Stomach (tissue), 9 donors: ENCODE measurements around the gene BRF1. TPM values are rescaled to one million over a fixed set of nuclear protein-coding genes. Genes with fewer than 3 reads are reported as not detected.

Experiments
- DNase-seq, 2 donors: peaks; one replicate each; pipeline versions ENCODE4 v3.0.0 to v3.0.0-alpha.2; 2013 to 2019
- H3K27ac ChIP-seq, 5 donors: fragments of 200-600 bp in 4 of 5; sonication (generic) in 4 of 5; one replicate each; pipeline ENCODE4 v1.5.1; 2013 to 2019; ENCODE audit warnings: mild to moderate bottlenecking in 1 of 5, moderate library complexity in 1 of 5
- H3K27me3 ChIP-seq, 3 donors: fragments of 200-600 bp; sonication (generic); one replicate each; pipeline ENCODE4 v1.5.1; 2017 to 2019; ENCODE audit warnings: mixed run types in 1 of 3
- H3K36me3 ChIP-seq, 4 donors: fragments of 200-600 bp; sonication (generic); 1 replicate in 3 of 4; 2 replicates in 1 of 4; pipeline ENCODE4 v1.5.1; 2016 to 2019
- H3K4me1 ChIP-seq, 4 donors: fragments of 200-600 bp; sonication (generic); one replicate each; pipeline ENCODE4 v1.5.1; 2016 to 2019
- H3K4me3 ChIP-seq, 4 donors: fragments of 200-600 bp; sonication (generic) in 3 of 4; one replicate each; pipeline ENCODE4 v1.5.1; 2016 to 2019; ENCODE audit warnings: mild to moderate bottlenecking in 1 of 4
- H3K9me3 ChIP-seq, 4 donors: fragments of 200-600 bp; sonication (generic); one replicate each; pipeline ENCODE4 v1.5.1; 2016 to 2019
- CTCF ChIP-seq, 7 experiments: fragments of 450-650 bp in 4 of 7; fragments of 200-600 bp in 3 of 7; sonication (generic) in 3 of 7; IDR thresholded peaks; one replicate each; pipeline ENCODE4 v1.5.1; 2016 to 2019; ENCODE audit warnings: antibody characterized with exemption in 7 of 7, control low read depth in 2 of 7, mild to moderate bottlenecking in 1 of 7
- EP300 ChIP-seq: sonication (generic); formaldehyde crosslinking; IDR thresholded peaks from one replicate; pipeline ENCODE4 v1.6.1; 2017; ENCODE audit warnings: antibody characterized with exemption
- POLR2A ChIP-seq, 4 donors: fragments of 450-650 bp; IDR thresholded peaks; one replicate each; pipeline ENCODE4 v1.6.1; 2016; ENCODE audit warnings: antibody characterized with exemption in 4 of 4, control low read depth in 2 of 4, mild to moderate bottlenecking in 1 of 4, moderate library complexity in 1 of 4
- POLR2AphosphoS5 ChIP-seq, 3 donors: sonication (generic); formaldehyde crosslinking; IDR thresholded peaks; one replicate each; pipeline ENCODE4 v1.6.1; 2016; ENCODE audit warnings: antibody characterized with exemption in 3 of 3
- WGBS, 5 donors: extraction: QIAGEN DNeasy Blood & Tissue Kit in 3 of 5; methylation state at CpG; one replicate each; pipeline versions ENCODE4 v1.1.5 to v1.1.7; 2013 to 2018; 5-methylcytosine and 5-hydroxymethylcytosine counted together
- intact Hi-C: fragments of 100-400 bp; cut with DNase I; formaldehyde crosslinking; loops from one replicate; pipeline ENCODE4 v1.15.1; 2023; ENCODE audit warnings: low total_unique reads
- polyA plus RNA-seq, 3 donors: library from polyadenylated mRNA; stranded (reverse); fragments of 200-250 nt; gene quantifications; one replicate each; pipeline ENCODE4 v1.2.3, GENCODE V29; 2013
- total RNA-seq, 5 donors: library from RNA; depleted of rRNA; stranded (reverse); fragments of >200 nt; gene quantifications; one replicate each; pipeline versions ENCODE4 v1.1.0 to v1.2.3, GENCODE V29; 2014 to 2016
- donor health status: healthy with polysubstance abuse.
- donor health status: Bipolar disorder and iron deficiency.
- donor health status: healthy.

The BRF1 gene
- total and polyA plus RNA-seq, 8 donors = 9.2 to 141 (median 33.9) TPM

DNA sequence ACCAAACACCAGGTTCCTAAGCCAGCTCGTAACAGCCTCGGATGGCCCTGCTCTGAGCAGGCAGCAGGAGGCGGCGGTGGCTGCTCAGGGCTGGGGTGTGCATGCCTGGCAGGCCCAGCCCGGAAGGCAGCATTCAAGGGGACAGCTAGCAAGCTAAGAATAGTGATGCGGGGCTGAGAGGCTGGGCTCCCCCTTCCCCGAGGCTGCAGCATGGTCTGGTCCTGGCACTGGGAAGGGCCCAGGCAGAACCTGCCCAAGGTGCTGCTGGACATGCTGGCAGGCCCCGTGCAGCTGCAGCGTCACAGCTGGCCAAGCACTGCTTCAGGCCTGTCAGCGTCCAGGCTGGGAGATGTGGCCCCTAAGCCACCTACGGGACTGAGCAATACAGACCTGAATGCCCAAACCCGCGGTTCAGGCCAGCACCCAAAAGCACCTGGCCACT, 93.3 kb downstream of the BRF1 start:
- TF ChIP-seq POLR2AphosphoS5 (IDR thresholded peaks at IDR 0.05) (no peak), POLR2A (IDR thresholded peaks at IDR 0.05) (no peak), CTCF (IDR thresholded peaks at IDR 0.05) (no peak), EP300 (no peak)
- peaks cover 0 to 7% (median 0%) of the 10 kb centered on the region in 3 donors for H3K27me3 ChIP-seq
- H3K4me1 ChIP-seq = peaks cover 23 to 50% (median 45%) of the 10 kb centered on the region in 4 donors
- no peak overlapping the region for H3K27ac ChIP-seq
- no peaks in the 10 kb centered on the region for H3K9me3 ChIP-seq
- peaks cover 17 to 39% (median 37%) of the 10 kb centered on the region in 4 donors for H3K36me3 ChIP-seq
- H3K4me3 ChIP-seq = no peak overlapping the region
- peak in 1 of 2 donors; percentile 39 for DNase-seq
- 46 to 72% (median 58%) methylated on average over 3 to 13 of the region's 13 CpGs for WGBS, 5 donors
- intact Hi-C loops = loop anchor here (10.0 kb wide), 1 partner anchor 77 kb away; no protein-coding TSS in a partner anchor

DNA sequence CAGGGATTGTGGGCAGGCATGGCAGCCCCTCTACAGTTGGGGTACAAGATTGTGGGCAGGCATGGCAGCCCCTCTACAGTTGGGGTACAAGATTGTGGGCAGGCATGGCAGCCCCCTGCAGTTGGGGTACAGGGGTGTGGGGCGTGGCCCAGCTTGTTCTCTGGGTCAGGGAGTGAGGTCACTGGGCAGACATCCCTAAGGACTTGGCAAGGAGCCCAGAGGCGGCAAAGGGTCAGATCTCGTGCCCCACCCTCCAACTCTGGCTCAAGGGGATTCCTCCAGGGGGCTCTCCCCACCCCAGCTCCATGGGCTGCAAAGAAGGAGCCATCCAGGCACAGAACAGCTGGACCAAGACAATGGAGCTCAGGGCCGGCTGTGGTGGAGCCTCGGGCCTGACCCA, 93.9 kb downstream of the BRF1 start:
- no peak overlapping the region for H3K27ac ChIP-seq
- peak in 1 of 2 donors; percentile 29 for DNase-seq
- peaks cover 17 to 33% (median 31%) of the 10 kb centered on the region in 4 donors for H3K36me3 ChIP-seq
- H3K4me3 ChIP-seq = no peak overlapping the region
- no peaks in the 10 kb centered on the region for H3K9me3 ChIP-seq
- intact Hi-C loops = loop anchor here (10.0 kb wide), 1 partner anchor 78 kb away; no protein-coding TSS in a partner anchor
- peaks cover 0 to 14% (median 0%) of the 10 kb centered on the region in 3 donors for H3K27me3 ChIP-seq
- H3K4me1 ChIP-seq = peaks cover 25 to 56% (median 51%) of the 10 kb centered on the region in 4 donors
- 21 to 44% (median 30%) methylated on average over 3 to 5 of the region's 5 CpGs for WGBS, 5 donors
- TF ChIP-seq POLR2AphosphoS5 (IDR thresholded peaks at IDR 0.05) (no peak), POLR2A (IDR thresholded peaks at IDR 0.05) (no peak), EP300 (no peak), CTCF (IDR thresholded peaks at IDR 0.05) (no peak)

GRCh38 chr14:105205673-105206208, 95.1 kb downstream of the BRF1 start:
- WGBS, 5 donors = 28 to 46% (median 35%) methylated on average over 5 to 12 of the region's 12 CpGs
- Histone ChIP-seq H3K27ac (peak overlapping the region in 2 of 5 donors; percentile 20 to 29), H3K27me3 (peaks cover 0 to 25% (median 10%) of the 10 kb centered on the region in 3 donors), H3K9me3 (no peaks in the 10 kb centered on the region), H3K4me3 (no peak overlapping the region), H3K4me1 (peaks cover 31 to 63% (median 55%) of the 10 kb centered on the region in 4 donors), H3K36me3 (peaks cover 13 to 22% (median 20%) of the 10 kb centered on the region in 4 donors)
- intact Hi-C loops = loop anchor here (10.0 kb wide), 1 partner anchor 79 kb away; no protein-coding TSS in a partner anchor
- peak; percentile 49 to 66 for DNase-seq
- TF ChIP-seq POLR2AphosphoS5 (IDR thresholded peaks at IDR 0.05) (no peak), EP300 (no peak), CTCF (IDR thresholded peaks at IDR 0.05) (no peak), POLR2A (IDR thresholded peaks at IDR 0.05) (no peak)

DNA sequence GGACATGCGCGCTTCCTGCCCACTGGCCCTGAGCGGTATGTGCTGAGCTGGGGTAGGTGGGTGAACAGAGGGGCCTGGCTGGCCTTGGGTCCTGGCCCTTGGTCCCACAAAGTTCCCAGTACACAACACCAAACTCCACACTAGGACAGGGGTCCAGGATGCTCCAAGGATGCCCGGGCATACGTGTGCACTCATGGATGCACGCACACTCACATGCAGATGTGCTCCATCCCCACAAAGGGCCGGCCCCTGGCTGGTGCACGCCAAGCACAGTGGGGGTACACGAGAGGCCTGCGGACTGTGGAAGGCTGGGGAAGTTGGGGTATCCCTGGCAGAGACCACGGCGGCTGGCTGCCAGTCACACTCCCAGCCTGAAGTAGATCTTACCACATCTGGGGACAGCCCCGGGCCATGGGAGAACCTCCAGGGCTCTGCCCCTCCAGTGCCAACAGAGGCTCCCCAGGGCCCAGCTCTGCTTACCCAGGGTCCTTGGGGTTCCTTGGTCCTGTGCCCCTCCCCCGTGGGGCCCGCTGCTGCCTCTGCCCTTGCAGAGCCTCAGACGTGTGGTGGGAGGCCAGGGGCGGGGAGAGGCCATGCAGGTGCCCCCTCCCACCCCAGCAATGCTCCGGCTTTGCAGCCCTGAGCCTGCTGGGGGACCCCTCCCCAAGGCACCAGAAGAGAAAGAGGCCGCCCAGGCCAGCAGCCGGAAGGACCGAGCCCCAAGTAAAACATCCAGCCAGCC, 95.7 kb downstream of the BRF1 start:
- Histone ChIP-seq H3K36me3 (peaks cover 6 to 15% (median 13%) of the 10 kb centered on the region in 4 donors), H3K9me3 (no peaks in the 10 kb centered on the region), H3K27me3 (peaks cover 2 to 31% (median 15%) of the 10 kb centered on the region in 3 donors), H3K4me3 (no peak overlapping the region), H3K27ac (peak overlapping the region in 2 of 5 donors; percentile 20 to 29), H3K4me1 (peaks cover 31 to 63% (median 55%) of the 10 kb centered on the region in 4 donors)
- 37 to 48% (median 40%) methylated on average over 5 to 21 of the region's 21 CpGs for WGBS, 5 donors
- intact Hi-C loops = loop anchor here (5.0 to 10.0 kb wide), 2 partner anchors 80 to 147 kb away; no protein-coding TSS in a partner anchor
- no peak for DNase-seq
- TF ChIP-seq EP300 = no peak
- TF ChIP-seq POLR2A (IDR thresholded peaks at IDR 0.05) = no peak
- peak in 1 of 7 experiments; percentile 5 for TF ChIP-seq CTCF (IDR thresholded peaks at IDR 0.05)
- TF ChIP-seq POLR2AphosphoS5 (IDR thresholded peaks at IDR 0.05) = no peak
